Upper lobe of right lung (tissue), 1 donor: Measurements from ENCODE around the gene KCND3. TPM values are rescaled to one million over a fixed set of nuclear protein-coding genes. Genes with fewer than 3 reads are reported as not detected.

Experiments used
- ATAC-seq: fragments of 200-7000 bp; cut with Tn5 transposase; one replicate; pipeline ENCODE4 v1.9.1; 2020; ENCODE audit warnings: mild to moderate bottlenecking, moderate library complexity
- DNase-seq: peaks from one replicate; pipeline ENCODE4 v3.0.0-alpha.2; 2020
- H3K27ac ChIP-seq: fragments of 200-600 bp; one replicate; pipeline ENCODE4 v1.8.0; 2022
- H3K27me3 ChIP-seq: fragments of 200-600 bp; one replicate; pipeline ENCODE4 v1.8.0; 2022; ENCODE audit warnings: mild to moderate bottlenecking
- H3K36me3 ChIP-seq: fragments of 200-600 bp; one replicate; pipeline ENCODE4 v1.8.0; 2022
- H3K4me1 ChIP-seq: fragments of 200-600 bp; one replicate; pipeline ENCODE4 v1.8.0; 2022
- H3K4me3 ChIP-seq: fragments of 200-600 bp; one replicate; pipeline ENCODE4 v1.8.0; 2022; ENCODE audit warnings: mild to moderate bottlenecking
- H3K9me3 ChIP-seq: fragments of 200-600 bp; one replicate; pipeline ENCODE4 v1.8.0; 2022
- intact Hi-C: fragments of 100-400 bp; cut with DNase I; formaldehyde crosslinking; loops from one replicate; pipeline ENCODE4 v1.11.0; 2022
- total RNA-seq: library from RNA; stranded (reverse); fragmentation: NEBNext Ultra II Directional; extraction: Animal tissue kit (Norgen Biotek cat#: 25700); gene quantifications from one replicate; pipeline ENCODE4 v1.2.1, GENCODE V29; 2021
- TF ChIP-seq, protein P1 (sequence below): fragments of 200-600 bp; IDR thresholded peaks from one replicate; pipeline ENCODE4 v1.8.0; 2022; ENCODE audit warnings: antibody characterized with exemption
- donor health status: DM: no; HTN: yes; CAD: no; lungs with severe emphysema.

KCND3 gene
- total RNA-seq, 1 donor from 2014 or later, result 6.3 TPM

DNA sequence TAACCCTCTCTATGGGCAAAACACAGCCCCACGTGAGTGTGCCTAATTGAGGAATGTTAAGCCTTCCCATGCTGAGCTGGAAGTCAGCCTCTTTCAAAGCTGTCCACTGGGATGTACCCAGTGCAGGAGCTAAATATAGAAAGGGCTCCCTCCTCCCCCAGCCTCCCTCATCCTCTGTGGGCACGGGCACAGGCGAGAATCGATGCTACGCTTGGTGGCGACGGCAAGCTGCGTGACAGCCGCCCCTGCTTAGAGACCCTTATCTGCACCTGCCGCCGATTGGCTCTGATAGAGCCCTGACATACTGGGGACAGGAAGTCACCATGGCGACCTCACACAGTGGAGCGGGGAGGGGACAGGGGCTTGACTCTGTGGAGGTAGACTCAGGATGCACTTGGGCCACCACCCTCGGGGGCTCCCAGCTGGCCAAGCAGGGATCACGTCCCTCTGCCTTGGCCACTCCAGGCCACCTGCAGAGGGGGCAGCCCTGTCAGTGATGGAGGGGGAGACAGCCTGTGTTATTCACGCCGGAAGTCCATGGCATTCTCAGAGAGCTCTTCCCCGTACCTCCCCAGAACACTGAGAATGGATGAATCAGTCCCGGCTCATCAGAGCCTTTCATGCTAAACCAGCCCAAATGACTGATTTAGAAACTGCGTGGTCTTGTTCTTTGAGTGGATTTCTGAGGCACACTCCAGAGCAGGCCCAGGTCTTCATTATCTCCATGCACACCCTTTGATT lies 84.8 kb downstream of the KCND3 start:
- Histone ChIP-seq H3K27ac (no peak overlapping the region), H3K9me3 (no peaks in the 10 kb centered on the region), H3K4me3 (no peak overlapping the region), H3K27me3 (no peaks in the 10 kb centered on the region), H3K36me3 (no peaks in the 10 kb centered on the region), H3K4me1 (no peaks in the 10 kb centered on the region)
- intact Hi-C loops, result no loop called here
- DNase-seq (no peak), ATAC-seq (no peak)
- TF ChIP-seq, protein P1, sequence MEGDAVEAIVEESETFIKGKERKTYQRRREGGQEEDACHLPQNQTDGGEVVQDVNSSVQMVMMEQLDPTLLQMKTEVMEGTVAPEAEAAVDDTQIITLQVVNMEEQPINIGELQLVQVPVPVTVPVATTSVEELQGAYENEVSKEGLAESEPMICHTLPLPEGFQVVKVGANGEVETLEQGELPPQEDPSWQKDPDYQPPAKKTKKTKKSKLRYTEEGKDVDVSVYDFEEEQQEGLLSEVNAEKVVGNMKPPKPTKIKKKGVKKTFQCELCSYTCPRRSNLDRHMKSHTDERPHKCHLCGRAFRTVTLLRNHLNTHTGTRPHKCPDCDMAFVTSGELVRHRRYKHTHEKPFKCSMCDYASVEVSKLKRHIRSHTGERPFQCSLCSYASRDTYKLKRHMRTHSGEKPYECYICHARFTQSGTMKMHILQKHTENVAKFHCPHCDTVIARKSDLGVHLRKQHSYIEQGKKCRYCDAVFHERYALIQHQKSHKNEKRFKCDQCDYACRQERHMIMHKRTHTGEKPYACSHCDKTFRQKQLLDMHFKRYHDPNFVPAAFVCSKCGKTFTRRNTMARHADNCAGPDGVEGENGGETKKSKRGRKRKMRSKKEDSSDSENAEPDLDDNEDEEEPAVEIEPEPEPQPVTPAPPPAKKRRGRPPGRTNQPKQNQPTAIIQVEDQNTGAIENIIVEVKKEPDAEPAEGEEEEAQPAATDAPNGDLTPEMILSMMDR, result no peak

DNA sequence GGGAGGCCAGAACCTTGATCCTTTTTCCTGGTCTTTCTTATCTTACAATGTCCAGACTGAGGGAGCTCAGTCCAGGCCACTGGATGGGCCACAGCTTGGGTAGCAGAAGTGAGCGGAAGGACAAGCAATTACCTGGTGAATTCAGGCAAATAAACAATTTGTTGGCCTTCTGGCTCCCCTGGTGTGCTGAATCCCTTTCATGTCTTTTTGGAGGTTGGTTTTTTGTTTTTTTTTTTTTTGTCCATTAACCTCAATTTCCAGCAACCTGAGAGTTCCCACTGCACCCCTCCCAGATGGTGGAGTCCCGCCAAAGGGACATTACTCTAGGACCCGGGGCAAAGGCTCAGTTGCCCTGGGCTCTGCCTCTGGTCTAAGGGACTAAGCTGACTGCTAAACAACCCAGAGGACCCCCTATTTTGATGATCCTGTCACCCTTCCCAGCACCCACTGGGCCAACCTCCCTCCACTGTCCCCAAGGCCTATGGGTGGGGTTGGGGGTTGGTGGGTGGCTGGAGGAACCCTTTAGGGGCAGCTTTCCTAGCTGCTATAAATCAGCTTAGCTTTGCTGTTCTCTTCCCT lies 85.5 kb downstream of the KCND3 start:
- no peak for DNase-seq
- no peak overlapping the region for H3K27ac ChIP-seq
- no peaks in the 10 kb centered on the region for H3K9me3 ChIP-seq
- TF ChIP-seq, protein P1, result no peak
- H3K36me3 ChIP-seq, result no peaks in the 10 kb centered on the region
- no peak overlapping the region for H3K4me3 ChIP-seq
- intact Hi-C loops, result no loop called here
- no peak for ATAC-seq
- no peaks in the 10 kb centered on the region for H3K4me1 ChIP-seq
- H3K27me3 ChIP-seq, result no peaks in the 10 kb centered on the region

DNA sequence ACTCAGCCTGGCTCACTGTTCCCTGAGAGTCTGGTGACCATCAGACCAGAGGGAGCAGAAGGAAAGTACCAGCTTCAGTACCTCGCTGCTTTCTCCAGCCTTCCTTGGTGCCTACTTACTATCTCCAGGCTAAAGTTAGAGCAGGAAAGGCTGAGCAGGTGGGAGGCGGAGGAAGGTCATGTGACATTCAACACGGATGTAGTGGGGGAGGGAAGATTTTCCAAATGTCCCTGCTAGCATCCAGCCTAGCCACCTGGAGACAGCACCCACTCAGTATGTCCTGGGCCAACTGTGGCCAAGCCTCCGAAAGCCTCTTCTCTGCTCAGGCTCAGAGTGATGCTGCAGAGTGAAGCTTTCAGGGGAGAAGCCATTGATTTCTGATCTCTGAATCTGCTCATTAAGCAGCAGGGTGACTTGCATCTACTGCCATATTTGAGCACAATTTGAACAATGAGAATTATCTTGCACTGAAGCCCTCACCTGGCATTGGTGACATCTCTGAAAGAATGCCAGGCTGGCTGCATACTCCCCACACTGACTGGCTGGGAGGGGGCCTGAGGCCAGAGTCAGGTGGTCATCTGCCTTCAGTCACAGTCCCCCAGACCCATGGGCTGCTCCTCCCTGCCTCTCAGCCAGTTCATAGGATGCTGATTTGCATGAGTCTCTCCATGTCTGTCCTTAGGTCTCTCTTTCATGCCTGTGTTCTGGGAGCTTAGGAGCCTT lies 86.2 kb downstream of the KCND3 start:
- Histone ChIP-seq H3K9me3 (no peaks in the 10 kb centered on the region), H3K4me1 (no peaks in the 10 kb centered on the region), H3K4me3 (no peak overlapping the region), H3K36me3 (no peaks in the 10 kb centered on the region), H3K27me3 (no peaks in the 10 kb centered on the region), H3K27ac (no peak overlapping the region)
- TF ChIP-seq, protein P1, result no peak
- intact Hi-C loops, result no loop called here
- ATAC-seq (no peak), DNase-seq (no peak)

DNA sequence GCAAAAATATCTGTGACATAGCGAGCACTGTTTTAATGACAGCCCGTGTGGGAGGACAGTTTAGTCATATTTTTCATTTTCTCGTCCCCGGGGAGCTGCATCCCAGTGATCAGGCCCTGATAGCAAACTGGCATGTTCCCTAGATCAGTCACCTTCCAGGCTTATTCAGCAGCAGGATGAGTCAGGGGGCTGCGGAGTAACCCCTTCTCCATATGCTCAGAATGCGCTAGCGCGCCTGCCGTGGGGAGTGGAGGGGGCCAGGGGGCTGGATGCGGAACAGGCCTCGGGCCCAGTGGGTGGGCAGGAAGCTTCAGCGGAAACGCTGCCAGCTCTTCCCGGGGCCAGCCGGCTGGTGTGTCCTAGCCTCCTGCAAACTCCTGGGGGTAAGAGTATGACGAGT lies 94.0 kb downstream of the KCND3 start:
- DNase-seq, result no peak
- no peak for ATAC-seq
- H3K36me3 ChIP-seq, result no peaks in the 10 kb centered on the region
- peaks cover 5% of the 10 kb centered on the region for H3K27me3 ChIP-seq
- no peak overlapping the region for H3K27ac ChIP-seq
- no peaks in the 10 kb centered on the region for H3K9me3 ChIP-seq
- intact Hi-C loops, result no loop called here
- no peaks in the 10 kb centered on the region for H3K4me1 ChIP-seq
- H3K4me3 ChIP-seq, result no peak overlapping the region
- TF ChIP-seq, protein P1, result no peak

DNA sequence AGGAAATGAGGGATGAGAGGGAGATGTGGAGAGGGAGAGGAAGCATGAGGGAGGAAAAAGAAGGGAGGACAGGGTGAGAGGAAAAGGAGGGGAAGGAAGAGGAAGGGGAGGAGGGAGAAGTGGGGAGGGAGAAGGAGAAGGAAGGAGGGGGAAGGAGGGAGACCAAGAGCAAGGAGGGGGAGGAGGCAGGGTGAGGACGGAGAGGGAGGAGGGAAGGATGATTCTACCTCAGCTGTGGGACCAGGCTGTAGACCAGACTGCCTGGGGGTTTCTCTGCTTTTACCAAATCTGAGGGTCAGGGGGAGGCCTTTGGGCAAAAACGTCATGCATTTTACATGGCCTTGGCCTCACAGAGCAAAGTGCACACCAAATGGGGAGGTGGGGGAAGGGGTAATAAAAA lies 94.5 kb downstream of the KCND3 start:
- TF ChIP-seq, protein P1, result no peak
- H3K4me1 ChIP-seq, result no peaks in the 10 kb centered on the region
- DNase-seq, result no peak
- H3K9me3 ChIP-seq, result no peaks in the 10 kb centered on the region
- H3K27me3 ChIP-seq, result peaks cover 5% of the 10 kb centered on the region
- no peaks in the 10 kb centered on the region for H3K36me3 ChIP-seq
- ATAC-seq, result no peak
- H3K4me3 ChIP-seq, result no peak overlapping the region
- H3K27ac ChIP-seq, result no peak overlapping the region
- intact Hi-C loops, result no loop called here
